OCI-LY7 (cell line): ENCODE measurements around the gene PHACTR3. TPM values are rescaled to one million over a fixed set of nuclear protein-coding genes. Genes with fewer than 3 reads are reported as not detected.

Experiments
- BruUV-seq: library from RNA; stranded (reverse); fragments of 400-500 nt; replicated peaks from 2 replicates; lab custom pipeline; 2021; lab: Mats Ljungman, UMichigan
- CTCF ChIA-PET: fragments of 300-600 bp; sonication (Branson Sonifier 250); formaldehyde crosslinking; loops from one replicate; lab custom pipeline; 2022; ENCODE audit warnings: antibody characterized with exemption; ENCODE audit not compliant: unreplicated experiment; lab: Charles Lee
- POLR2A ChIA-PET: fragments of 300-600 bp; sonication (Branson Sonifier 250); formaldehyde crosslinking; loops from one replicate; lab custom pipeline; 2022; ENCODE audit warnings: antibody characterized with exemption; lab: Charles Lee
- DNase-seq: peaks from one replicate; pipeline ENCODE4 v3.0.0-alpha.2; 2015; ENCODE audit warnings: low spot score
- H2AFZ ChIP-seq: fragments of 200-600 bp; sonication (generic), shearing (Covaris generic); 2 replicates; pipeline ENCODE4 v1.6.1; 2014; ENCODE audit warnings: mild to moderate bottlenecking, antibody characterized with exemption, low read length, moderate library complexity
- H3K27ac ChIP-seq: fragments of 200-600 bp; sonication (generic); 2 replicates; pipeline ENCODE4 v1.5.1; 2014; ENCODE audit warnings: mixed run types, low read depth, mild to moderate bottlenecking, moderate library complexity, low read length, inconsistent platforms; ENCODE audit not compliant: poor library complexity, severe bottlenecking
- H3K36me3 ChIP-seq: fragments of 200-600 bp; sonication (generic); 2 replicates; pipeline ENCODE4 v1.6.1; 2014; ENCODE audit warnings: mild to moderate bottlenecking, antibody characterized with exemption, low read length, moderate library complexity, mixed read lengths; ENCODE audit not compliant: insufficient read depth
- H3K4me1 ChIP-seq: fragments of 200-600 bp; sonication (generic); 2 replicates; pipeline ENCODE4 v1.5.1; 2014; ENCODE audit warnings: mild to moderate bottlenecking, low read length; ENCODE audit not compliant: insufficient read depth, poor library complexity, severe bottlenecking
- H3K4me2 ChIP-seq: fragments of 200-600 bp; sonication (generic); 2 replicates; pipeline ENCODE4 v1.6.1; 2014; ENCODE audit warnings: mild to moderate bottlenecking, low read length
- H3K4me3 ChIP-seq: fragments of 200-600 bp; sonication (generic); 2 replicates; pipeline ENCODE4 v1.5.1; 2014; ENCODE audit warnings: mild to moderate bottlenecking, low read depth, low read length; ENCODE audit not compliant: poor library complexity, severe bottlenecking
- H3K79me2 ChIP-seq: fragments of 200-600 bp; sonication (generic); 2 replicates; pipeline ENCODE4 v1.6.1; 2016; ENCODE audit warnings: low read depth, mild to moderate bottlenecking, low read length, moderate library complexity, mixed read lengths; ENCODE audit not compliant: insufficient read depth
- H3K9me2 ChIP-seq: fragments of 200-600 bp; sonication (generic); 2 replicates; pipeline ENCODE4 v1.6.1; 2016; ENCODE audit warnings: mild to moderate bottlenecking, low read length, mixed read lengths; ENCODE audit not compliant: insufficient read depth
- H3K9me3 ChIP-seq: fragments of 200-600 bp; sonication (generic); 2 replicates; pipeline ENCODE4 v1.6.1; 2014; ENCODE audit warnings: mild to moderate bottlenecking, mixed run types, low read length, mixed read lengths
- H4K20me1 ChIP-seq: fragments of 200-600 bp; sonication (generic); 2 replicates; pipeline ENCODE4 v1.6.1; 2014; ENCODE audit warnings: mild to moderate bottlenecking, antibody characterized with exemption, low read length, moderate library complexity, mixed read lengths; ENCODE audit not compliant: insufficient read depth
- CTCF ChIP-seq: fragments of 200-600 bp; sonication (generic); conservative IDR thresholded peaks from 2 replicates; pipeline ENCODE4 v1.5.1; 2014; ENCODE audit warnings: mild to moderate bottlenecking, antibody characterized with exemption, low read length, moderate library complexity, mixed read lengths
- EZH2phosphoT487 ChIP-seq: fragments of 200-600 bp; sonication (generic); IDR thresholded peaks from 2 replicates; pipeline ENCODE4 v1.6.1; 2018; ENCODE audit warnings: low read depth, borderline replicate concordance, mild to moderate bottlenecking, mixed run types, antibody characterized with exemption, low read length, moderate library complexity, mixed read lengths
- intact Hi-C: fragments of 100-400 bp; cut with micrococcal nuclease; formaldehyde crosslinking; loops from one replicate; pipeline ENCODE4 v1.10.0; 2022; ENCODE audit not compliant: unreplicated experiment
- total RNA-seq, 2 experiments: library from RNA; depleted of rRNA in 1 of 2; stranded (reverse); fragments of >200 nt in 1 of 2; shearing (Covaris generic) in 1 of 2; gene quantifications; 2 replicates each; pipeline ENCODE4 v1.2.3, GENCODE V29; 2014 to 2022

Gene PHACTR3
- total RNA-seq, 2 experiments from 2014 or later = 0.32 TPM; not detected in 1

GRCh38 chr20:59650418-59650817 lies 46.1 kb downstream of the PHACTR3 start:
- CTCF ChIA-PET = no interaction called here
- H3K4me2 ChIP-seq = no peak overlapping the region
- POLR2A ChIA-PET = no interaction called here
- intact Hi-C loops = no loop called here
- no peaks in the 10 kb centered on the region for H3K4me1 ChIP-seq
- no peak for TF ChIP-seq CTCF
- H3K79me2 ChIP-seq = no peaks in the 10 kb centered on the region
- no peak overlapping the region for H2AFZ ChIP-seq
- H4K20me1 ChIP-seq = no peaks in the 10 kb centered on the region
- no peaks in the 10 kb centered on the region for H3K36me3 ChIP-seq
- no peak overlapping the region for H3K4me3 ChIP-seq
- H3K9me2 ChIP-seq = no peaks in the 10 kb centered on the region
- no peaks in the 10 kb centered on the region for H3K9me3 ChIP-seq
- H3K27ac ChIP-seq = no peak overlapping the region
- BruUV-seq = no TSS peak
- no peak for DNase-seq

DNA sequence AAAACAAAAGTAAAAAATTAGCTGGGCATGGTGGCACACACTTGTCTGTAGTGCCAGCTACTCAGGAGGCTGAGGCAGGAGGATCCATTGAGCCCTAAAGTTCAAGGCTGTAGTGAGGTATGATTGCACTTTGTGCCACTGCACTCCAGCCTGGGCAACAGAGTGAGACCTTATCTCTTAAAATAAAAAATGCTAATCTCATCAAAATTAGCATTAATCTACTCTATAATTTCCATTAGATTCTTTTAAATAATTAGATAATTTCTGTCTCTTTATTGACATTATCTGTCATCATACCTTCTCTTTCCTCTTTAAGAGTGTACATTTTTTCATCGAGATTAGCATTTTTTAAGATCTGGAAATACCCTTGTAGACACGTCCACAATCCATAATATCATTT lies 48.0 kb downstream of the PHACTR3 start:
- BruUV-seq = no TSS peak
- TF ChIP-seq CTCF (no peak), EZH2phosphoT487 (no peak)
- Histone ChIP-seq H3K9me2 (no peaks in the 10 kb centered on the region), H3K4me3 (no peak overlapping the region), H3K27ac (no peak overlapping the region), H3K4me1 (no peaks in the 10 kb centered on the region), H3K4me2 (no peak overlapping the region), H3K36me3 (no peaks in the 10 kb centered on the region), H2AFZ (no peak overlapping the region), H3K79me2 (no peaks in the 10 kb centered on the region), H3K9me3 (peaks cover 4% of the 10 kb centered on the region; the same call in 1 of the 2 replicates), H4K20me1 (no peaks in the 10 kb centered on the region)
- intact Hi-C loops = no loop called here
- CTCF ChIA-PET = no interaction called here
- POLR2A ChIA-PET = interaction anchor here (0.7 kb wide), 1 partner anchor 1615 kb away, joined by 3 read pairs; no protein-coding TSS in a partner anchor
- DNase-seq = no peak

- no peaks in the 10 kb centered on the region for H4K20me1 ChIP-seq
- intact Hi-C loops = no loop called here
- BruUV-seq = no TSS peak
- H3K4me3 ChIP-seq = no peak overlapping the region
- ChIA-PET POLR2A (interaction anchor here (0.5 kb wide), 1 partner anchor 19 kb away, joined by 5 read pairs; no protein-coding TSS in a partner anchor), CTCF (no interaction called here)
- no peak for DNase-seq
- no peak overlapping the region for H2AFZ ChIP-seq
- TF ChIP-seq CTCF (no peak), EZH2phosphoT487 (no peak)
- no peak overlapping the region for H3K27ac ChIP-seq
- no peaks in the 10 kb centered on the region for H3K9me2 ChIP-seq
- no peaks in the 10 kb centered on the region for H3K4me1 ChIP-seq
- no peaks in the 10 kb centered on the region for H3K36me3 ChIP-seq
- H3K4me2 ChIP-seq = no peak overlapping the region
- peaks cover 8% of the 10 kb centered on the region; the same call in 1 of the 2 replicates for H3K9me3 ChIP-seq
- H3K79me2 ChIP-seq = no peaks in the 10 kb centered on the region
Observed at GRCh38 chr20:59656417-59656816, 52.1 kb downstream of the PHACTR3 start.
